Umbilical cord (tissue), 2 donors: ENCODE data around the gene RPTOR. TPM values are rescaled to one million over a fixed set of nuclear protein-coding genes. Genes with fewer than 3 reads are reported as not detected.
"Not testable (repeated sequence)": the region's sequence is repeated elsewhere in the genome, so short reads cannot be mapped to it uniquely, and the experiment has no call there.

Source experiments
- DNase-seq: peaks from one replicate; pipeline ENCODE4 v3.0.0-alpha.2; 2015; ENCODE audit warnings: low spot score
- total RNA-seq: library from RNA; depleted of rRNA; stranded (reverse); fragments of >200 nt; gene quantifications from one replicate; pipeline ENCODE4 v1.2.3, GENCODE V29; 2014; ENCODE audit warnings: low replicate concordance; ENCODE audit not compliant: insufficient read depth

RPTOR gene
- total RNA-seq, 1 donor from 2014 or later: 19.7 TPM

- DNase-seq: no peak
Observed at GRCh38 chr17:80545499-80545826, 825 bp downstream of the RPTOR start.

GRCh38 chr17:80546267-80546666, 1.6 kb downstream of the RPTOR start:
- DNase-seq: no peak

- no peak for DNase-seq
Observed at GRCh38 chr17:80552523-80552922, 7.9 kb downstream of the RPTOR start.

GRCh38 chr17:80555266-80555665, 10.6 kb downstream of the RPTOR start:
- no peak for DNase-seq

- DNase-seq: no peak
Observed at GRCh38 chr17:80558046-80558445, 13.4 kb downstream of the RPTOR start.

- DNase-seq: no peak
Observed at GRCh38 chr17:80559825-80560251, 15.2 kb downstream of the RPTOR start.

- no peak for DNase-seq
Observed at GRCh38 chr17:80561541-80562114, 17.0 kb downstream of the RPTOR start.

- DNase-seq: no peak
Observed at GRCh38 chr17:80564545-80564944, 19.9 kb downstream of the RPTOR start.

GRCh38 chr17:80565343-80566053, 20.9 kb downstream of the RPTOR start:
- no peak for DNase-seq

GRCh38 chr17:80566054-80566400, 21.4 kb downstream of the RPTOR start:
- DNase-seq: peak; percentile 43

- DNase-seq: no peak
Observed at GRCh38 chr17:80568246-80568645, 23.6 kb downstream of the RPTOR start.

- no peak for DNase-seq
Observed at GRCh38 chr17:80569924-80570323, 25.3 kb downstream of the RPTOR start.

- no peak for DNase-seq
Observed at GRCh38 chr17:80573701-80574100, 29.1 kb downstream of the RPTOR start.

- no peak for DNase-seq
Observed at GRCh38 chr17:80574496-80574895, 29.9 kb downstream of the RPTOR start.

- peak; percentile 73 for DNase-seq
Observed at GRCh38 chr17:80575057-80575875, 30.6 kb downstream of the RPTOR start.

GRCh38 chr17:80577876-80578570, 33.4 kb downstream of the RPTOR start:
- DNase-seq: no peak

GRCh38 chr17:80578668-80579388, 34.2 kb downstream of the RPTOR start:
- DNase-seq: not testable (repeated sequence)

- DNase-seq: no peak
Observed at GRCh38 chr17:80582165-80582564, 37.5 kb downstream of the RPTOR start.

- DNase-seq: no peak
Observed at GRCh38 chr17:80584176-80584905, 39.7 kb downstream of the RPTOR start.

- no peak for DNase-seq
Observed at GRCh38 chr17:80585890-80586845, 41.5 kb downstream of the RPTOR start.
